BE2C (cell line): Measurements from ENCODE around the gene TTC28.
A peak's percentile ranks its signal among the peaks of the same experiment; 100 is the strongest.

Experiments used
- DNase-seq: peaks from one replicate; pipeline ENCODE4 v3.0.0-alpha.2; 2020
- H3K27me3 ChIP-seq: fragments of 250-450 bp; sonication (Bioruptor Pico); 2 replicates; pipeline ENCODE4 v1.5.1; 2020; ENCODE audit warnings: mild to moderate bottlenecking
- H3K36me3 ChIP-seq: fragments of 250-450 bp; sonication (Bioruptor Pico); 2 replicates; pipeline ENCODE4 v1.5.1; 2020; ENCODE audit warnings: mild to moderate bottlenecking
- H3K4me1 ChIP-seq: fragments of 250-450 bp; sonication (Bioruptor Pico); 2 replicates; pipeline ENCODE4 v1.5.1; 2020
- H3K4me3 ChIP-seq: 2 replicates; pipeline ENCODE4 v1.5.1; 2011; ENCODE audit warnings: low read depth, low read length
- H3K9me3 ChIP-seq: fragments of 250-450 bp; sonication (Bioruptor Pico); 2 replicates; pipeline ENCODE4 v1.5.1; 2020
- CTCF ChIP-seq: IDR thresholded peaks from 2 replicates; pipeline ENCODE4 v1.5.1; 2012; ENCODE audit warnings: mild to moderate bottlenecking, low read depth, low read length

Gene TTC28

GRCh38 chr22:28030473-28030872, 649.2 kb downstream of the TTC28 start:
- no peak for DNase-seq
- Histone ChIP-seq H3K4me1 (peaks cover 78% of the 10 kb centered on the region), H3K36me3 (peaks cover 3% of the 10 kb centered on the region; the same call in 1 of the 2 replicates), H3K27me3 (no peaks in the 10 kb centered on the region), H3K9me3 (no peaks in the 10 kb centered on the region), H3K4me3 (no peak overlapping the region)
- no peak for TF ChIP-seq CTCF

- no peaks in the 10 kb centered on the region for H3K27me3 ChIP-seq
- no peaks in the 10 kb centered on the region for H3K9me3 ChIP-seq
- peak; percentile 49 for DNase-seq
- H3K36me3 ChIP-seq, result peaks cover 3% of the 10 kb centered on the region; the same call in 1 of the 2 replicates
- H3K4me3 ChIP-seq, result no peak overlapping the region
- peaks cover 83% of the 10 kb centered on the region for H3K4me1 ChIP-seq
- TF ChIP-seq CTCF, result no peak
These were observed 649.7 kb downstream of the TTC28 start for GRCh38 chr22:28029956-28030355.

GRCh38 chr22:28029201-28029948, 650.3 kb downstream of the TTC28 start:
- H3K9me3 ChIP-seq, result no peaks in the 10 kb centered on the region
- H3K27me3 ChIP-seq, result no peaks in the 10 kb centered on the region
- DNase-seq, result peak; percentile 79
- no peak for TF ChIP-seq CTCF
- H3K36me3 ChIP-seq, result peaks cover 3% of the 10 kb centered on the region; the same call in 1 of the 2 replicates
- H3K4me3 ChIP-seq, result no peak overlapping the region
- H3K4me1 ChIP-seq, result peaks cover 87% of the 10 kb centered on the region

- Histone ChIP-seq H3K36me3 (peaks cover 3% of the 10 kb centered on the region; the same call in 1 of the 2 replicates), H3K4me3 (no peak overlapping the region), H3K9me3 (no peaks in the 10 kb centered on the region), H3K27me3 (no peaks in the 10 kb centered on the region), H3K4me1 (peaks cover 76% of the 10 kb centered on the region)
- DNase-seq, result peak; percentile 88
- TF ChIP-seq CTCF, result no peak
These were observed 651.9 kb downstream of the TTC28 start for GRCh38 chr22:28027453-28028448.

- H3K4me1 ChIP-seq, result peaks cover 83% of the 10 kb centered on the region
- no peak for DNase-seq
- H3K9me3 ChIP-seq, result no peaks in the 10 kb centered on the region
- no peaks in the 10 kb centered on the region for H3K27me3 ChIP-seq
- peaks cover 3% of the 10 kb centered on the region; the same call in 1 of the 2 replicates for H3K36me3 ChIP-seq
- H3K4me3 ChIP-seq, result no peak overlapping the region
- no peak for TF ChIP-seq CTCF
These were observed 653.6 kb downstream of the TTC28 start for GRCh38 chr22:28025866-28026575.
